ENCODE results near the gene TENM4. TPM values are rescaled to one million over a fixed set of nuclear protein-coding genes. Genes with fewer than 3 reads are reported as not detected.

Gene TENM4
- total and polyA plus RNA-seq, 2 of the 13 experiments (the other 11 are each of a cell fraction or from before 2014, with no cell fraction given) = not detected

DNA sequence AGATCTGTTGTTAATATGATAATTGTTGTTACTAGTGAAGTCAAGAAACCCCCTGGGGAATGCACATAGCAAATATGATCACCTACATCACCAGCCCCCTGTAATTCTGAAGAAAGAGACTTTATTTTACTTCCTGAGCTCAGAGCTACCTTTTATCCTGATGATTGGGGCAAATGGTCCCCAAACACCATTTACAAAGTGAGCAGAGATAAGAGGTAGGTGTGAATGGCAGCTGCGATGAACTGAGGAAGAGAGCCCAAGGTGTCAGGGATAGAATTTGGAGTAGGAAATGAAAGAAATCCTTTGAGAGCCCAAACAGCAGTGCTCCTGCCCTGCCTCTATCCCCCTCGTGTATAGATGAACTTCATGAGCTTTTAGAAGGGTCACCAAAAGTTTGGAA is 69.1 kb downstream of the TENM4 start:
- intact Hi-C loops (cut with micrococcal nuclease; ENCODE audit: unreplicated experiment) (no loop called here), in situ Hi-C loops (cut with HindIII; ENCODE audit: extremely low pct_ligation_motif_present, low pct_unique_long_range_greater_than_20kb) (no loop called here)
- WGBS (ENCODE audit: low lambda C conversion rate) = 0% methylated on average over 2 of the region's 2 CpGs
- Histone ChIP-seq H3K27me3 (ENCODE audit: control insufficient read depth in 1 of 2, insufficient read depth in 2 of 2, low read length in 2 of 2) (no peaks in the 10 kb centered on the region), H3K9me3 (ENCODE audit: low read length) (no peaks in the 10 kb centered on the region), H3K4me2 (ENCODE audit: low read depth, low read length) (no peak overlapping the region), H3K27ac (ENCODE audit: extremely low read length, insufficient read depth, low read length) (no peak overlapping the region), H3K4me3 (replicated peaks in 1 of 3; ENCODE audit: insufficient read depth in 1 of 3, low read depth in 2 of 3, low read length in 3 of 3) (no peak overlapping the region), H2AFZ (ENCODE audit: low read length) (no peak overlapping the region), H4K20me1 (ENCODE audit: insufficient read depth, low read length) (no peaks in the 10 kb centered on the region), H3K4me1 (ENCODE audit: insufficient read depth, low read length) (no peaks in the 10 kb centered on the region), H3K79me2 (ENCODE audit: insufficient read depth, low read length) (no peaks in the 10 kb centered on the region), H3K36me3 (replicated peaks in 1 of 2; ENCODE audit: control insufficient read depth in 1 of 2, insufficient read depth in 2 of 2, low read length in 2 of 2) (no peaks in the 10 kb centered on the region), H3K9ac (ENCODE audit: insufficient read depth, low read depth, low read length) (no peak overlapping the region)
- TF ChIP-seq ZNF296 (CRISPR knock-in tag; conservative IDR thresholded peaks at IDR 0.05) (no peak), TAF1 (CRISPR knock-in tag; IDR thresholded peaks at IDR 0.05) (no peak), FLYWCH1 (CRISPR knock-in tag; IDR thresholded peaks at IDR 0.05) (no peak), ZNF614 (CRISPR knock-in tag; IDR thresholded peaks at IDR 0.05; ENCODE audit: borderline replicate concordance) (no peak), ZFAT (CRISPR knock-in tag; conservative IDR thresholded peaks at IDR 0.05) (no peak), ADNP (CRISPR knock-in tag; IDR thresholded peaks at IDR 0.05) (no peak), TEAD2 (CRISPR knock-in tag; IDR thresholded peaks at IDR 0.05) (no peak), ZNF777 (CRISPR knock-in tag; IDR thresholded peaks at IDR 0.05) (no peak)
- TF ChIP-seq, protein P1, sequence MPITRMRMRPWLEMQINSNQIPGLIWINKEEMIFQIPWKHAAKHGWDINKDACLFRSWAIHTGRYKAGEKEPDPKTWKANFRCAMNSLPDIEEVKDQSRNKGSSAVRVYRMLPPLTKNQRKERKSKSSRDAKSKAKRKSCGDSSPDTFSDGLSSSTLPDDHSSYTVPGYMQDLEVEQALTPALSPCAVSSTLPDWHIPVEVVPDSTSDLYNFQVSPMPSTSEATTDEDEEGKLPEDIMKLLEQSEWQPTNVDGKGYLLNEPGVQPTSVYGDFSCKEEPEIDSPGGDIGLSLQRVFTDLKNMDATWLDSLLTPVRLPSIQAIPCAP (CRISPR knock-in tag; IDR thresholded peaks at IDR 0.05; ENCODE audit: low read depth) = no peak
- TF ChIP-seq, protein P2, sequence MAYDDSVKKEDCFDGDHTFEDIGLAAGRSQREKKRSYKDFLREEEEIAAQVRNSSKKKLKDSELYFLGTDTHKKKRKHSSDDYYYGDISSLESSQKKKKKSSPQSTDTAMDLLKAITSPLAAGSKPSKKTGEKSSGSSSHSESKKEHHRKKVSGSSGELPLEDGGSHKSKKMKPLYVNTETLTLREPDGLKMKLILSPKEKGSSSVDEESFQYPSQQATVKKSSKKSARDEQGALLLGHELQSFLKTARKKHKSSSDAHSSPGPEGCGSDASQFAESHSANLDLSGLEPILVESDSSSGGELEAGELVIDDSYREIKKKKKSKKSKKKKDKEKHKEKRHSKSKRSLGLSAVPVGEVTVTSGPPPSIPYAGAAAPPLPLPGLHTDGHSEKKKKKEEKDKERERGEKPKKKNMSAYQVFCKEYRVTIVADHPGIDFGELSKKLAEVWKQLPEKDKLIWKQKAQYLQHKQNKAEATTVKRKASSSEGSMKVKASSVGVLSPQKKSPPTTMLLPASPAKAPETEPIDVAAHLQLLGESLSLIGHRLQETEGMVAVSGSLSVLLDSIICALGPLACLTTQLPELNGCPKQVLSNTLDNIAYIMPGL (CRISPR knock-in tag; IDR thresholded peaks at IDR 0.05; ENCODE audit: borderline replicate concordance in 1 of 2, low read depth in 1 of 2) = no peak
- ChIA-PET POLR2A (no interaction called here), CTCF (ENCODE audit: low intra/inter-chr PET ratio, low total read pairs) (no interaction called here)
- DNase-seq (ENCODE audit: low spot score) = no peak
- BruUV-seq (replicated peaks) = no TSS peak
- no peak for FAIRE-seq
- ATAC-seq = no peak

Measured in HepG2 (cell line).